Glomerular endothelial cell (primary cell): ENCODE measurements around the gene PAX2. TPM values are rescaled to one million over a fixed set of nuclear protein-coding genes. Genes with fewer than 3 reads are reported as not detected.

ENCODE experiments used
- DNase-seq: peaks from one replicate; pipeline ENCODE4 v3.0.0-alpha.2; 2011; ENCODE audit warnings: low read depth, low spot score; ENCODE audit errors: extremely low read depth
- total RNA-seq: library from RNA; depleted of rRNA; stranded (reverse); fragments of >200 nt; gene quantifications from 2 replicates; pipeline ENCODE4 v1.2.3, GENCODE V29; 2015

Gene PAX2
- total RNA-seq, 1 donor from 2014 or later = 3.9 TPM

DNA sequence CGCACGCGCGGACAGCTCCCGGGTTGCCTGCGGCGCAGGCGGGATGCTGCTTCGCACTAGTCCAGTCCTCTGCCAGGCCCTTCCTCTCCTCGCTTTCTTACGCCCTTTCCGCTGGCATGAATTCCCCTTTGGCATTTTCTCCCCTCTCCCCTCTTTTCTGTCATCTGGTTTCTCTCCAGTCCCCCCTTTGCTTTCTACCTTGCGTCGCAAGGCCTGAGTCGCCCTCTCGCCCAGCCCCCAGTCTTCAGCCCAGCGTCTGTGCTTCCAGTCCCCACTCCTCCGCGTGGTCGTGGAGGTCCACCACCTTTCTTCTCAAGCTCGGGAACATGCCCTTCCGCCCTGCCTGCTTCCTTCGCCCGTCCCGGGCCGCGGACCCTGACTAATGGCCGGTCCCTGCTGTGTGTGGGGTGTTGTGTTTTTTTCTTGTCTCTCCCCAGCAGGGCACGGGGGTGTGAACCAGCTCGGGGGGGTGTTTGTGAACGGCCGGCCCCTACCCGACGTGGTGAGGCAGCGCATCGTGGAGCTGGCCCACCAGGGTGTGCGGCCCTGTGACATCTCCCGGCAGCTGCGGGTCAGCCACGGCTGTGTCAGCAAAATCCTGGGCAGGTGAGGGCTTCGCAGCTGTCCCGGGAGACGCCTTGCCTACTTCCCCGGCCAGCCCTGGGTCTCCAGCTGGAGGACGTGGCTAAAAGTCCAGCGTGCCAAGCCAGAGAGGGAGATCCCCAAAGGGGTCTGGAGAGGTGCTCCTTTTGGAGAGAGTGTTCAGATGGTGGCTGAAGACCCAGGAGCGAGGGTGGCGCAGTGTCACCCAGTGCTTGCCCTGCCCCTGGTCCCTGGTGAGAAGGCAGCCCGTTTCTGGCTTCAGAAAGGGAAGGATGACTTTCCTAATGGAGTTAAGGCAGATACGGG lies 4.2 kb downstream of the PAX2 start:
- DNase-seq = no peak

- no peak for DNase-seq
Measured at GRCh38 chr10:100750291-100751210, 5.2 kb downstream of the PAX2 start.

DNA sequence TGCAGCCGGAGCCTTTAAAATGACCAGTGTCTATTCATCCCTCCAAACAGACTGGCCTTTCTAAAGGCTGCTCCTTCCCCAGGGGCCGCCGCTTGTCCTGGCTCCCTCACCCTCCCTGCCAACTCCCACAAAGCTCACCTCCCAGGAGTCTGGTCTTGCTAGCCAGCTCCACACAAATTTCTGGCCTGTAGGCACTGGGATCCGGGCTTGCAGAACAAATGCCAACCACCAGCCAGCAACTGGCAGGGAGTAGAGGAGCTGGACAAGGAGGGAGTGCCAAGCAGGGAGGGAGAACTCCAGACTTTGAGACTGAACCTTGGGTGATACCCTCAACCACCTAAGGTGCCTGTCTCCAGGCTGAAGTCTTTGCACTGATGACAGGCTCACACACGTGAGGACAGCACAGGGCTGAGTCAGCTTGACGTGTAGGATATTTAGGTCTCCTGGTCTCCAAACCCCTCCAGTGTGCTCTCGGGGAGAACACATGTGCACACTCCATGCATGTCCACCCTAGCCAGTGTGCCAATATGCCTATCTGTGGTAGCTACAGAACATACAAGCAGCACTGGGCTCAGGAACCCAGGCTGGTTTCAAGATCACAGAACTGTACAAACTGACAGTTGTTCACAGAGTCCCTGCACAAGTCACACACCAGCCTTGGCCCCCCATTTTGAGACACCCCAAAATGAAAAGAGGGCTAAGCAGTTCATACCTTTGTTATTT lies 6.0 kb downstream of the PAX2 start:
- DNase-seq = no peak

DNA sequence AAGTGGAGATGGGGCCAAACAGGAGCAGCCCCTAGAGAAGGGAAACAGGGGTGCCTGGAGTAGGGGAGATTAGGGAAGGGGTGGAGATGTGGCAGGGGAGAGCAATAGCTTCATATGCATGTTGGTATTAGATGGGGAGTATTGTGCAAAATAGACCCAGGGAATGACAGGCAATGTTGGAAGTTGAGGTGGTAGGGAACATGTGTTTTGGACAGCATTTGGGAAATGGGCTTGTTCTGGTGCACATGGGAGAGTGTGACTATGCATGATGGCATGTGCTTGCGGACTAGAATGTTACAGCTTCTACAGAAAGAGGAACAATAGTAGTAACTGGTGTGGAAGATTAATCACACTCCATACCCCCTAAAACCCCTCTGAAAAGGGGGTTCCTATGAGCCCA lies 10.4 kb downstream of the PAX2 start:
- no peak for DNase-seq

DNA sequence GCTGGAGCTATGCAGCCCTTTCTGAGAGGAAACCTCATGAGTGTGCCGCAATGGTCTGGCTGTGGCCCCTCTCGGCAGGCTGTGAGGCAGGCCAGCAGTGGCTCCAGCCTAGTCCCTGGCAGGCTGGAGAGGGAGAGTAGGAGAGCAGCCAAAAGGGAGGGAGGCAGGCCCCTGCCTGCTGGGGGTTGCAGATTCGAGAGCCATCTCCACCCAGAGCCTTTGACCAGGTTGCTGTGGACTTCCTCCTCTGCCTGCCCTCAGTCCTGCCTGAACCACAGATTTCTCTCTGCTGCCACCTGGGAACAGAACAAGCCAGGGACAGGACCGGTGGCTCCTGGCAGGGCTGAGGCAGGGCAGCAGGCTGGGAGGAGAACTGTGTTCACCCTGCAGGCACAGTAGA lies 13.9 kb downstream of the PAX2 start:
- no peak for DNase-seq

DNA sequence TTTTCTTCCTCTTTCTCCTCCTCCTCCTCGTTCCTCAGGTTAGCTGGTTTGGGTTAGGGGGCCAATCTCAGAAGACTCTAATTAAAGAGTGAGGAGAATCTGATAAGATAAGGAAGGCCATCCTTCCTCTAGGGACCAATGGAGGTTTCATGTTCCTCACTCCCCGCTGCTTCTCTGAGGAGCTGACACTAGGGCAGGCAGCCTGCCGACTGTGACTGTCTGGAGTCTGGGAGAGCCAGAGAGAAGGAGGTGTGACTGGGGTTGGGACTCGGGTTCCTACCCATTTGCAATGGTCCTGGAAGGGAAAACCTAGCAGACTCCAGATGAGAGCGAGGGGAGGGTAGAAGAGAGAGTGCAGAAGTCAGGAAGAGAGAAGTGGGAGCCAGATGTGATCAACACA lies 15.3 kb downstream of the PAX2 start:
- no peak for DNase-seq

- no peak for DNase-seq
Measured at GRCh38 chr10:100761191-100761590, 15.8 kb downstream of the PAX2 start.

DNA sequence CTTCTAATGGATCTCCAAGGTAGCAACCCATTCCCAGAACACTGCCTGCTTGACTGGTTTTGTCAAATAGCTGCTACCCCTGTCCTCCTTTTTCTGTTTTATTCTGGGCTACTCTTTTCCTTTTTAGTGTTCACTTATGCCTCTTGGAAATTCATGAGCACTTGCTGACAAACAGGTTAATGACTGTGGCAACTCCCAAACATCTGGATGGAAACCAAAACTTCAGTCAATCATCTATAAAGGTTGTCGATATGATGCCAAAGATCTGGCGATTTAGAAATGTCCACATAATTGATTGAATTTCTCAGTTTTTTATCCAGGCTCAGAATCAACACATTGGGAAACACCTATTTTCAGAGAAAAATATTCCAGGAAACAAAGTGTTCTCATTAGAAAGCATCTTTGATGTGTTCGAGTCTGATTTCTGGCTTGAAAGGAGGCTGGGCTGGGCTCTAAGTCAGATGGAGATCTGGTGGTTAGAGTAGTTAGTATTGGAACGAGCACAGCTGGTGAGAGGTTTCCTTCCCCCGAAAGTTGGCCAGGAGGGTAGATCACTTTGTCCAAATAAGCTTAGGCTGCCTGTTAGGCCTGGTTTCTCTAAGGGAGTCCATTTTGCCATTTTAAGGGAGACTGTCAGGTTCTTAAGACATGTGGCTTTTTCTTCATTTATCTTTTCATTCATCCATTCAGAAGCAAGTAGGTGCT lies 17.8 kb downstream of the PAX2 start:
- DNase-seq = no peak

DNA sequence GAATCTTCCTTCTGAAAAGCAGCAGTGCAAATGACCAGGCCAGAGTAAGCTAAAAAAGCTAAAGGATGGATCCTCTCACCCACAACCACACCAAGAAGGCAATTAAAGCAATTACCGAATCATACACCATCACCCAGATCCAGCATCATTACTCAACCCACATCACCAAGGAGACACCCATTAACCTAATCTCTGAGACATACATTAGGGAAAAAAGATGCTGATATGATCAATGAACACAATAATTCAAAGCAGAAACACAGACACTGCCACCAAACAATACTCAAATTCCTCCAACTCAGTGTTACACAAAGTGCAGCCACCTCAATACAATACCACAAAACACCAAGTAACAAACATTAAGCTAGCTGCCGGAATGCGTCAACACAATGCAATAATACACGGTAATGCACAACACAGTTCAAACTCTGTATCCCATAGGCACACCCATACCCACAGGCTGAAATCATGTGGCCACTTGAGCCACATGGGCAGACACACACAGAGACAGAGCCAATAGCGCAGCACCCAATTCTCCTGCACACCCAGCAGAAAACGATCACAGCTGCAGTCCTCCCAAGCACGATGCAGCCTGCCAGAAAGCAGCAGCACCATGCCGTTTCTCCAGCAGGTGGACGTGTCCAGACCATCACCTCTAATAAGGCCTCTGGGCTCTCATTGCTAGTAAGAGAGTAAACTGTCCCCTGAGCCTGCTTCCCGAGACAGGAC lies 21.5 kb downstream of the PAX2 start:
- DNase-seq = no peak

DNA sequence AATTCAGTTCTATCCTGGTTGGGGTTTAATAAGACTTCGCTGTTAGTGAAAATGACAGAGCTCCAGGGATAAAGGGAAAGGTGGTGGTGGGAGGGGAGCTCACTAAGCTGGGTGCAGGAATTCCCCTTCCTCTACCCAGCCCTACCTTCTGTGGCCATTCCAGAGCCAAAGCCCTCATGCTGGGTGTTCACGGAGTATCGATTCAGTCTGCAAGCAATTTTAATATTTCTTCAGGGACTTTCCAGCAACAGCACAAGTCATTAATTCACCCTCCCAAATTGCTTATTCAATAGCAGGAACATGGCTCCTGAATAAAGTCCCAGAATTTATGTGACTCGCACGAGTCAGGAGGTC lies 22.0 kb downstream of the PAX2 start:
- DNase-seq = no peak

GRCh38 chr10:100769481-100769880 lies 24.1 kb downstream of the PAX2 start:
- DNase-seq = no peak

DNA sequence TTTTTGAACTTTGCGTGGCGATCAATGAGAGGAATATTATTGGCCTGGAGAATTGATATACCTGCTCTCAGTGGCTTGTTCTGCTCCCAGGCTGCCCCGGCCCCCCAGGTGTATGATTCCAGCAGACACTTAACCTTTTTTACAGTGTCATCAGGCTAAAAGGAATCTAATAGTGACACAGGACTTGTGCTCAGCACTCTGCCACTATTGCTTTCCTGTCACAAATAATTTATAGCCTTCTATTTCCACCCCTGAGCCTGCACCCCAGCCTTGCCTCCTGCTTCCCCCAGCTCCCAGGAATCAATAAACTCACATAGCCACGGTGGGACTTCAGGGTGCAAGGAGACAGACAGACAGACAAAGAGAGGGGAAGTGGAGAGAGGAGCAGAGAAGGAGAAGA lies 28.3 kb downstream of the PAX2 start:
- no peak for DNase-seq

DNA sequence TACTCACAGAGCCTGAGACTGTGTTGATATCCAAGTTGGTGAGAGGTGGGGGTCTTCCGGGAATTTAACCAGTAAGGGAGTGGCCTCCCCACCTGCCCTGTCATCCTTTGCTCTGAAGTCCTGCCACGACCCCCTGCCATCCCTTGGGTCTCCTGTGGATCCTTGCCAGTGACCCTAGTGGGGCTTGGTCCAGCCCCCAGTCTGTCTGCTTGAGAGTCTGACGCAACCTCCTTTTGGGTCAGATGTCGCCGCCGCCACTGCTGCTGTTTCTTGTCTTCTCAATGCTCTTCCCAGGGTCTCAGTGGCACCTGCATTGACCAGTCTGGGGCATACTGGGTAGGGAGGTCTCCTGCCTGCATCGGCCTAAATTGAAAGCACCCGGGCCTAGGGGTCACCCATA lies 28.8 kb downstream of the PAX2 start:
- no peak for DNase-seq

DNA sequence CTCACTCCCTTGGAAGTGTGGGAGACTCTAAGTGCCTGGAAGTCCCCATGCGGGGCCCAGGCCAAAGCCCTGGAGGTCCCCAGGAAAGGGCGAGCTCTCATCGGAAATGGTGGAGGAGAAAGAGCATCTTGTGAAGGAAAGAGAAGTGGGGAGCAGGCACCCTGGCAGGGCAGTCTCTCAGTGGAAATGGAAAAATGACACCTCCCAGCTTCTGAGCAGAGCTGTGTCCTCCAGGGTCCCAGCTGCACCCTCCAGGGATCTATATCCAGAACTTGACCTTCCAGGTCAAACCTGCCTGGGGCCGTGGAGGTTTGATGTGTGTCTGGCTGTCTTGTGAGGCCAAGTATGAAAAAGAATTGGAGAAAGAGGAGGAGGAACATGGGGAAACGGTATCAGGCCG lies 29.5 kb downstream of the PAX2 start:
- no peak for DNase-seq

GRCh38 chr10:100775386-100775785 lies 30.0 kb downstream of the PAX2 start:
- DNase-seq = no peak

GRCh38 chr10:100775871-100776270 lies 30.5 kb downstream of the PAX2 start:
- DNase-seq = no peak

GRCh38 chr10:100776671-100777070 lies 31.3 kb downstream of the PAX2 start:
- DNase-seq = no peak

DNA sequence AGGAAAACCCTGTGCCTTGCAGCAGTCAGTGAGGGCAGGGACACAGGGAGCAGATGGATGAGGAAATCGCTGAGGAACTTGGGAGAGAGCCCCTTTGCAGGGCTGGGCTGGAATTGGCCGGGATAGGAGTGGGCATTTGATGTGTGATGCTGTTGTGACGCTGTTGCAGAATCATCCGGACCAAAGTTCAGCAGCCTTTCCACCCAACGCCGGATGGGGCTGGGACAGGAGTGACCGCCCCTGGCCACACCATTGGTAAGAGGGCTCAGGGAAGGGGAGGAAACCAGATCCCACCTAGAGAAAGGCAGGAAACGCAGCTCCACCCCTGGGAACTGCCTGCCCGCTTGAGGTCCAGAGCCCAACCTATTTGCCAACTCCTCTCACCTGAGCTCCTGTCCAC lies 33.9 kb downstream of the PAX2 start:
- DNase-seq = no peak

GRCh38 chr10:100780324-100780723 lies 34.9 kb downstream of the PAX2 start:
- no peak for DNase-seq

DNA sequence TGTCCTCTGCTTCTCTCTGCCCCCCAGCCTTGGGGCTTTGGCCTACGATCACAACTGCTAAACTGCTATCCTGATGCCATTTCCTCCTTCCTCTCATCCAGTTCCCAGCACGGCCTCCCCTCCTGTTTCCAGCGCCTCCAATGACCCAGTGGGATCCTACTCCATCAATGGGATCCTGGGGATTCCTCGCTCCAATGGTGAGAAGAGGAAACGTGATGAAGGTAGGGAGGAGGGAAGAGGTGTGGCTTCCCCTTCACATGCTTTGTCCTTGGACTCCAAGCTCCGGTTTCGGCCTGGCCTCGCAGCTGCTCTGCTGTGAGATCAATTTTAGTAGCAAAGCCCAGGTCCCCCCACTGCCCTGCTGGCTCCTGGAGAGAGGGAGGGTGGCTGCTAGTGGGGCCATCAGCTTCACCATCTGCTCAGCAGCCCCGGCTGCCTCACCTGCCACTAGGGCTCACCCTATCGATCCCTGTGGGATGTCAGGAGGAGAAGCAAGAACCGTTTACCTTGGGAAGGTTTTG lies 35.8 kb downstream of the PAX2 start:
- DNase-seq = no peak
